GM18909 (cell line): ENCODE data around the gene SORBS1.

ENCODE experiments used
- ATAC-seq: cut with Tn5 transposase; IDR thresholded peaks from one replicate; pipeline ENCODE4 v1.9.1; 2021; ENCODE audit warnings: mild to moderate bottlenecking; ENCODE audit not compliant: unreplicated experiment, poor library complexity

Gene SORBS1

GRCh38 chr10:95335933-95336699 lies 225.1 kb downstream of the SORBS1 start:
- no peak for ATAC-seq

GRCh38 chr10:95334805-95335144 lies 226.4 kb downstream of the SORBS1 start:
- no peak for ATAC-seq

GRCh38 chr10:95333997-95334804 lies 227.0 kb downstream of the SORBS1 start:
- no peak for ATAC-seq

- no peak for ATAC-seq
These were observed 228.4 kb downstream of the SORBS1 start for GRCh38 chr10:95332666-95333249.

GRCh38 chr10:95331596-95332130 lies 229.5 kb downstream of the SORBS1 start:
- no peak for ATAC-seq

- no peak for ATAC-seq
These were observed 230.2 kb downstream of the SORBS1 start for GRCh38 chr10:95330966-95331453.

- no peak for ATAC-seq
These were observed 231.9 kb downstream of the SORBS1 start for GRCh38 chr10:95329296-95329695.

GRCh38 chr10:95328013-95328412 lies 233.2 kb downstream of the SORBS1 start:
- no peak for ATAC-seq

- ATAC-seq: no peak
These were observed 233.8 kb downstream of the SORBS1 start for GRCh38 chr10:95327367-95327766.

GRCh38 chr10:95326396-95326795 lies 234.8 kb downstream of the SORBS1 start:
- no peak for ATAC-seq

GRCh38 chr10:95325863-95326262 lies 235.3 kb downstream of the SORBS1 start:
- ATAC-seq: no peak

- ATAC-seq: no peak
These were observed 236.5 kb downstream of the SORBS1 start for GRCh38 chr10:95324436-95325268.

- no peak for ATAC-seq
These were observed 239.4 kb downstream of the SORBS1 start for GRCh38 chr10:95321554-95322301.

GRCh38 chr10:95319239-95319638 lies 241.9 kb downstream of the SORBS1 start:
- no peak for ATAC-seq

- no peak for ATAC-seq
These were observed 245.7 kb downstream of the SORBS1 start for GRCh38 chr10:95315509-95315908.

- no peak for ATAC-seq
These were observed 246.8 kb downstream of the SORBS1 start for GRCh38 chr10:95314192-95314918.

GRCh38 chr10:95312986-95313495 lies 248.1 kb downstream of the SORBS1 start:
- no peak for ATAC-seq

- no peak for ATAC-seq
These were observed 248.9 kb downstream of the SORBS1 start for GRCh38 chr10:95312257-95312656.
